ENCODE results near the gene SNN. TPM values are rescaled to one million over a fixed set of nuclear protein-coding genes. Genes with fewer than 3 reads are reported as not detected.

Gene SNN
- total and polyA plus RNA-seq, 7 donors = 5.1 to 15.3 (median 13.0) TPM

- no peak for TF ChIP-seq EP300 (IDR thresholded peaks at IDR 0.05)
- no peak for TF ChIP-seq CTCF (IDR thresholded peaks at IDR 0.05)
- no peak for TF ChIP-seq POLR2A (IDR thresholded peaks at IDR 0.05)
- no peak for TF ChIP-seq POLR2AphosphoS5 (IDR thresholded peaks at IDR 0.05)
- Histone ChIP-seq H3K4me3 (no peak overlapping the region), H3K27me3 (no peaks in the 10 kb centered on the region), H3K4me1 (peaks cover 0 to 25% (median 22%) of the 10 kb centered on the region in 4 donors), H3K9me3 (no peaks in the 10 kb centered on the region), H3K36me3 (no peaks in the 10 kb centered on the region), H3K27ac (no peak overlapping the region)
- intact Hi-C loops (cut with DNase I) = loop anchor here (10.0 kb wide), 1 partner anchor 83 kb away; no protein-coding TSS in a partner anchor
- 85 to 93% methylated on average over 4 of the region's 4 CpGs for WGBS, 2 donors
- no peak for DNase-seq
These were observed 30.1 kb upstream of the SNN start for GRCh38 chr16:11638140-11638539.

- Histone ChIP-seq H3K36me3 (no peaks in the 10 kb centered on the region), H3K4me1 (peaks cover 0 to 22% (median 19%) of the 10 kb centered on the region in 4 donors), H3K27ac (peak overlapping the region in 2 of 4 donors; percentile 80 to 88), H3K27me3 (no peaks in the 10 kb centered on the region), H3K4me3 (no peak overlapping the region), H3K9me3 (no peaks in the 10 kb centered on the region)
- no peak for DNase-seq
- no peak for TF ChIP-seq EP300 (IDR thresholded peaks at IDR 0.05)
- no peak for TF ChIP-seq CTCF (IDR thresholded peaks at IDR 0.05)
- intact Hi-C loops (cut with DNase I) = loop anchor here (10.0 kb wide), 1 partner anchor 84 kb away; no protein-coding TSS in a partner anchor
- WGBS, 2 donors = 47 to 59% methylated on average over 4 of the region's 4 CpGs
These were observed 29.2 kb upstream of the SNN start for GRCh38 chr16:11639008-11639562.

DNA sequence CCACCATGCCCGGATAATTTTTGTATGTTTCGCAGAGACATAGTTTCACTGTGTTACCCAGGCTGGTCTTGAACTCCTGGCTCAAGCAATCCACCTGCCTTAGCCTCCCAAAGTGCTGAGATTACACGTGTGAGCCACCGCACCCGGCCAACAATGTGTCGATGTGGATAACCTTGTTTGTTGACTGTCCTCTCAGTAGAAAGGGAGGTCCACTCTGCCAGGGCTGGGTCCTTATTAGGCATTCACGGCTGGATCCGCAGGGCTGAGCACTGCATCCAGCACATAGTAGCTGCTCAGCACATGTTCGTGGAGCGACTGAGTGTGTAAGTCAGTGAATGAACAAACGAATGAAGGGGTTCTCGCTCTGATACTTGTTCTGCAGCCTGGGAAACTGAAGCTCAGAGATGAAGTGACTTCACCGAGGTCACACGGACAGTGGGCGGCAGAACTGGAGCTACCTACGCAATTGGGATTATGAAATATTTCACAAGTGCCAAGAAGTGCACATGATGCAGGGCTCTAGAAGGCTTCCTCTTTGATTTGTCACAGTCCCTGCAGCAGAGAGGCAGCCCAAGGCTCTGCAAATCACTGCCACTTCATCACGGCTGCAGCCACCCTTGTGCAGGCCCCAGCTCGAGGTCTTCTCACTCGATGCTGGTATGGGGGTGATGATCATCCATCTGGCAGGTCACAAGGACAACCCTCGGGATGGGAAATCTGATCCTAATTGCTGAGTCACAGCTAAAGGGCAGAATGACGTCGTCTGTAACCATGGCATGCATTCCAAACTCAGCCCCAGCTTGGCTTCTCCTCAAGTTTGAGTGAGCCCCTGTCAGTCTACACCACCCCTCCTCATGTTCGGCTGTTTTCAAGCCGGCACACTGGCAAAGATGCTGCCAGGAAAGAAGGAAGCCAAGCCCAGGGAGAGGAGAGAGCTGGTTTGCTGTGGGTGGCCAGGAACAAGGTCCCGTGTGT, 28.0 kb upstream of the SNN start:
- DNase-seq = peak; percentile 93
- H3K9me3 ChIP-seq = no peaks in the 10 kb centered on the region
- TF ChIP-seq POLR2AphosphoS5 (IDR thresholded peaks at IDR 0.05) (peak; percentile 74 to 92 (median 76)), POLR2A (IDR thresholded peaks at IDR 0.05) (no peak), EP300 (IDR thresholded peaks at IDR 0.05) (peak in 3 of 4 donors; percentile 43 to 83 (median 82)), CTCF (IDR thresholded peaks at IDR 0.05) (no peak)
- WGBS, 2 donors = 59 to 72% methylated on average over 25 of the region's 25 CpGs
- peak overlapping the region; percentile 78 to 88 (median 80) for H3K27ac ChIP-seq
- no peak overlapping the region for H3K4me3 ChIP-seq
- no peaks in the 10 kb centered on the region for H3K36me3 ChIP-seq
- H3K27me3 ChIP-seq = no peaks in the 10 kb centered on the region
- peaks cover 0 to 22% (median 19%) of the 10 kb centered on the region in 4 donors for H3K4me1 ChIP-seq
- intact Hi-C loops (cut with DNase I) = loop anchor here (2.0 to 10.0 kb wide), 5 partner anchors 72 to 673 kb away; no protein-coding TSS in a partner anchor

- intact Hi-C loops (cut with DNase I) = loop anchor here (2.0 to 5.0 kb wide), 4 partner anchors 71 to 674 kb away; no protein-coding TSS in a partner anchor
- WGBS, 2 donors = 37 to 43% methylated on average over 20 of the region's 20 CpGs
- Histone ChIP-seq H3K27ac (peak overlapping the region; percentile 78 to 88 (median 80)), H3K4me1 (peaks cover 0 to 22% (median 19%) of the 10 kb centered on the region in 4 donors), H3K36me3 (no peaks in the 10 kb centered on the region), H3K27me3 (no peaks in the 10 kb centered on the region), H3K9me3 (no peaks in the 10 kb centered on the region), H3K4me3 (no peak overlapping the region)
- TF ChIP-seq CTCF (IDR thresholded peaks at IDR 0.05) = peak; percentile 37 to 86 (median 84)
- TF ChIP-seq POLR2A (IDR thresholded peaks at IDR 0.05) = no peak
- TF ChIP-seq POLR2AphosphoS5 (IDR thresholded peaks at IDR 0.05) = no peak
- DNase-seq = peak; percentile 71
These were observed 27.1 kb upstream of the SNN start for GRCh38 chr16:11640987-11641817.

All from sigmoid colon (tissue), 7 donors.